ENCODE data around the gene SLC2A11.

SLC2A11 gene

DNA sequence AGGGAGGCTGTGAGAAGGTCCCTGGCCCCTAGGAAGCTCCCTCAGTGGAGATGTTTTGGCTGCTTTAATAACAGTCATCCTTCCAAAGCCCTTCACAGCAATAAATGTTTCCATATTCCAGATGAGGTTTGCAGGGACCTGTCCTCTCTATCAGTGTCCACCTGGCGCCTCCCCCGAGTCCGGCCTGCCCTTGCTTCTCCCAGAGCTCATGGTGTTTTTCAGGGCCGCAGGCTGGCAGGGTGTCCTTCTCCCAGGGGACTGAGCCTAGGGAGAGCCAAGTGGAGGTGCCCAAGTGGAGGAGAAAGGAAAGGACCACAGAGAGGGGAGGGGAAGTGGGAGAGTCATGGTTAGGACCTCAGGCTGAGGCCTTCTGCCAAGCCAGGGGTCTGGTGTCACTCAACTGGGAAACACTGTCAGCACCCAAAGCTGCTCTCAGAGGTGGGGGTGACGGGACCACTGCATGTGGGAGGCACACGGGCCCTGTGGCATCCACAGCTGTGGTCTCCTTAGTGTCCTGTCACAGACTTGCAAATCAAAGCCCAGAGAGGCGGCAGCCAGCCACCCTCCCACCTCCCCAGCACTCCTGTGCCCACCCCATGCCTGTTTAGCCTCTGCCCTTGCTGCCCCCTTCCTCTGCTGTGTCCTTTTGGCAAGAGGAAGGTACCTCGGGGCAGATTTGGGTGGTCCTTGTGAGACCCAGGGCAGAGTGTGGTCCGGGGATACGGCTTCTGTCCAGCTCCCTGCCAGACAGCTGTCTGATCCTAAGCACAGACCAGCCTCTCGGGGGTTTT is 25.3 kb upstream of the SLC2A11 start:
- DNase-seq, result no peak

DNA sequence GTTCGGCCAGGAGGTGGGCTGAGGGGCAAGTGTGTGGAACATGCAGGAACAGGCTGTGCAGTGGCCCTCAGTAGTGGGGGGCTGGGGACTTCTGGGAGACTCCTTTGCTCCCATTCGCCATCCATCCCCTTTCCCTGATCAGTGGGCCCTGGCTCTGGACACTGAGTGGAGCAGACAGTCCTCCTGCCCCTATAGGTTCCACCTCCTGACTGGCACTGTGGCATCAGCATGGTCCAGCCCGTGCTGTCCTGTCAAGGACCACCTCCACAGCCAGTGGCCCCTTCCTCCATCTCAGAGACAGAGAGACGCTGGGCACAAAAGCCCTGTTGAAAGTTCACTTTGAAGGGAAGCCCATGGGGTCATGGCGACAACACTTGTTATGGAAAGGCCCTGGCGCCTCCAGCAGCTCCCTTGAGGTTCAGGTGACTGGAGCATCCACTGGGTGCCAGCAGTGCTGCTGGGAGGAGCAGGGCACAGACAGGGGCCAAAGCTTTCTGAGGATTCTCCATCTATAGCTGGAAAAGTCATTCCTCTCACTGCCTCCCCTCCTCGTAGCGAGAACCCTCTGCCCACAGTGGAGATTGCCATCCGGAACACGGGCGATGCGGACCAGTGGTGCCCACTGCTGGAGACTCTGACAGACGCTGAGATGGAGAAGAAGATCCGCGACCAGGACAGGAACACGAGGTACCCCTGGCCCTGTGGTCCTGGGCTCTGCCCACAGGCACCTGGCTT is 24.5 kb upstream of the SLC2A11 start:
- DNase-seq, result no peak

DNA sequence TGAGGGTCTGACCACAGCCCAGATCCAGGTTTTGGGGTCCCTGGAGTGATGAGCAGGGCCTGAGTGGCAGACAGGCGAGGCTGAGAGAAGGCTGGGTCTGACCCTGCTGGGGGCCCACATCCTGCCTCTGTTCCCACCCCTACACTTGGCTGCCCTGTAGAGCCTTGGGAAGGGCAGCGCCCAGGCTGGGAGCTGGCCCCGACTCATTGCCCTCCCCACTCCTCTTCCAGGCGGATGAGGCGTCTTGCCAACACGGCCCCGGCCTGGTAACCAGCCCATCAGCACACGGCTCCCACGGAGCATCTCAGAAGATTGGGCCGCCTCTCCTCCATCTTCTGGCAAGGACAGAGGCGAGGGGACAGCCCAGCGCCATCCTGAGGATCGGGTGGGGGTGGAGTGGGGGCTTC is 23.8 kb upstream of the SLC2A11 start:
- DNase-seq, result no peak

DNA sequence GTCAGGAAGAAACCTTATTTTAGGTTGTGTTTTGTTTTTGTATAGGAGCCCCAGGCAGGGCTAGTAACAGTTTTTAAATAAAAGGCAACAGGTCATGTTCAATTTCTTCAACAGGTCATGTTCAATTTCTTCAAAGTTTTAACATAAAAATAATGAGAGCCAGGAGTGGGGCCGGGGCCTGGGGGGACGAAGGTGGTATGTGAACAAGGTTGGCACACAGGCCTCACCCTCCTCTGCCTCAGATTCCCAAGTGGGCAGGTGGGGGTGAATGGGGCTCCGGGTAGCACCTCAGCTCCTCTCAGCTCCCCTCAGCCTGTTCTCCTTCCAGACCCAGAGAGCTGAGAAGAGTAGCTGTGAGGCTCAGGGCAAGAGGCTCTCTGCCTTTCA is 23.3 kb upstream of the SLC2A11 start:
- no peak for DNase-seq

DNA sequence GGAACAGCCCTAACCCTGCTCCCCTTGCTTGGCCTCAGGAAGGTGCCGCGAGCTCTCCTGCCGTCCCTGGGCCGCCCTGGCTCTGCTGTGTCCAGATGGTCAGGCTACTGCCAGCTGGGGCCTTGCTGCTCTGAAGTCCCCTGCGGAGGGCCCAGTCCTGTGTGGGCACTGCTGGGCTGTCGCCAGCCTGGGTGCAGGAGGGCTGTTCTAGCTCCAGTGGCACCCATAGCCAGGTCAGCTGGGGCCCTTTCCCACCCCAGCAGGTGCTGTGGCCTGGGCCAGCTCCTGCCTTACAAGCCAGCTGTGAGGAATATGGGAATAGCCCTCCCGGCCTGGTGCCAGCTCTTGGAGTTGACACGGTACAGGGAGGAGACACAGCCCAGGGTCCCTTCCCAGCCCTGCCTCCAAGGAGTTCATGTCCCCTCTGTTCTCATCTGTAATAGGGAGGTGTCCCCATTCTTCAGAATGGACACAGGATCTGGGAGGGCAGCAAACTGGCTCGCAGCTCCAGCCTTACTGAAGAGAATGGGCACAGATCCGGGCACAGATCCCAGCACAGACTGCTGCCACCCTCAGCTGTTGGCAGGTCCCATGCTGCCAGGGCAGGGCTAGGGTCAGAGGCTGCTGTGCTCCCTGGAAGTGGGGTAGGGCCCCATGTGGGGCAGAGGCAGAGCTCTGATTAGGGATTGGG is 22.7 kb upstream of the SLC2A11 start:
- DNase-seq, result no peak

DNA sequence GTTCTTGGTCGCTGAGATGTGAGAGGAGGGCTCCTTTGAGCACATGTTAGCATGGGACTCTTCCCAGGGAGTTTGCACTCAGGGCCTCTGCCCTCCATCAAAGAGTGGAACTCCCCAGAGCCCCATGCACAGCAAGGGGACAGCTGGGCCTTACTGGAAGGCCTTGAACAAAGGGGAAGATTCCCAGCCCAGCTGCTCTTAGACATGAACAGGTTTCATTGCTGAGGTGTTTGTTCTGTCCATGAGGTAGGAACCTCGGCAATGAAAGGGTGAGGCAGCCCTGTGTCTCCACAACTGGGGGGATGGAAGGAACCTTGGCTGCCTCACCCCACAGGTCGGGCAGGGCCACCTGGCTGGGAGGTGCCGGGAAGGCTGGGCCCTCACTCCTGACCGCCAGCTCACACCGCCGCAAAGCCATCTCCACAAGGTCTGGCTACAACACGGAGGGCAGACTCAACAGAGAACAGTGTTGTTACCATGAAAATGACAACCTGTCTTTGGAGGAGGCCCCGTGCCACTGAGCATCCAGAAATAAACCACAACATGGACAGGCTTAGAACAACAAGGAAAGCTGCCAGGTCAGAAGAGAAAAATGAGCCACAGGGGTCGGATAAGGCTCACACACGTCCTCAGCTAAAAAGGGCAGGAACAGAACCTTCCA is 22.1 kb upstream of the SLC2A11 start:
- no peak for DNase-seq

DNA sequence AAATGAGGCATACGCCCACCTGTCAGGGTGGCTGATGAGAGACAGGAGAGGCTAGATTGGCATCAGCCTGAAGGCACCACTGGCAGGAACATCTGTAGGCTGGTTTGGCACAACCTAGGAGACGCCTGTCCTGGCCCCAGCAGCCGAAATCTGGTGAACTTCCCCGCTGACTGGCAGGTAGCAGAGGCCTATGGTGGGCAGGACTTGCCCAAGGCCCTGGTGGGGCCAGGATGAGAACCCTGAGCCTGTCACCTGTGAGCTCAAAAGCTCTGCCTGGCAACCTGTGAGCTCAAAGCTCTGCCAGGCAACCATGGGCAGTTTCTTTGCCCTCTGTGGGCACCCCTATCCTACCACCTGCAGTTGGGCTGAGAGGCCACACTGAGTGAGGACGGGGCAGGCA is 21.4 kb upstream of the SLC2A11 start:
- DNase-seq, result no peak

DNA sequence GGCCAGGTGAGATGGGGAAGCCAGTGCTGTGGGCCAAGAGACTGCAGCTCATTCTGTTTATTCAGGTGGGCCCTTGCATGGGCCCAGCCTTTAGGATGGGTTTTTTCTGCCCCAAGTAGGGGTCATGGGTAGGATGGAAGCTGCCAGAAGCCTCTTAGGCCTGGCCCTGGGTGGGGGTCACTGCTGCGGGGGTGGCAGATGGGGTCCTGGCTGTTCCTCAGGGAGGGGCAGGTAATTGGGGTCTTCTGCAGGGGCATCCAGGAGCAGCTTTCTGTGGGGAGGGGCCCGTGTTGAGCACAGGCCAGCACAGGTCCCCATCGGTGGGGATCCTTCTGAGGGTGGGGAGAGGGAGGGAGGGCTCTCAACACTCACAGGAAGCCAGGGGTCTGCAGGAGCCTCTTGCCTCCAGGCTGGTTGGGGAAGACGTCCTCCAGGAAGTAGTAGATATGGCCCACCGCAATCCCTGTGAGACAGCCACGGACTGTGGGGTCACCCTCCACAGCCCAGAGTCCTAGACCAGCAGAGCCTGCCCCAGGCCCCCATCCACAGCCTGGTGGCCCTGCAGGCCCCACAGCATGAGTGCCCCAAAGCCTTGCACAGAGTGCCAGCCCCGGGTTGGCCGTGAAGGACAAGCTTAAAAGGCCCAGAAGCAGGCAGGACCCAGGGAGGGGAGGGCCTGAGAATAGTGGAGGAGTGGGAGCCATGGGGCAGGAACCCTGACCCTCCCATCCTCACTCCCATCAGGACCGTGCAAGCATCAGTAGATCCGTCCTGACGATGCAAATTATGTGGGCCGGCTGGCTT is 20.8 kb upstream of the SLC2A11 start:
- DNase-seq, result no peak

DNA sequence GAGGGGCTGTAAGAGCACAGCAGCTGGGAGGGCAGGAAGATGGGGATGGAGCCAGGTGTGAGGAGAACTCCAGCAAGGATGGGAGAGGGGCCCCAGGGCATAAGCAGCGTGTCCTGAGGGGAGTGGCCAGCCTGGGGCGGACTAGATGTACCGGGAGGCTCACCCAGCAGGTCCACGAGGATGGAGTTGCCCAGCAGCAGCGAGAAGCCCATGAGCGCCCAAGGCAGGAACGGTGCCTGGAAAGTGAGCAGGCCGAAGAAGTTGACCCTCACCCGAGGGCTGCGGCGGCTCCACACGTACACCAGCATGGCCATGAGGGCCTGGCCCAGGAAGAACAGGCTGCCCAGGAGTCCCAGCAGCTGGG is 20.2 kb upstream of the SLC2A11 start:
- no peak for DNase-seq

DNA sequence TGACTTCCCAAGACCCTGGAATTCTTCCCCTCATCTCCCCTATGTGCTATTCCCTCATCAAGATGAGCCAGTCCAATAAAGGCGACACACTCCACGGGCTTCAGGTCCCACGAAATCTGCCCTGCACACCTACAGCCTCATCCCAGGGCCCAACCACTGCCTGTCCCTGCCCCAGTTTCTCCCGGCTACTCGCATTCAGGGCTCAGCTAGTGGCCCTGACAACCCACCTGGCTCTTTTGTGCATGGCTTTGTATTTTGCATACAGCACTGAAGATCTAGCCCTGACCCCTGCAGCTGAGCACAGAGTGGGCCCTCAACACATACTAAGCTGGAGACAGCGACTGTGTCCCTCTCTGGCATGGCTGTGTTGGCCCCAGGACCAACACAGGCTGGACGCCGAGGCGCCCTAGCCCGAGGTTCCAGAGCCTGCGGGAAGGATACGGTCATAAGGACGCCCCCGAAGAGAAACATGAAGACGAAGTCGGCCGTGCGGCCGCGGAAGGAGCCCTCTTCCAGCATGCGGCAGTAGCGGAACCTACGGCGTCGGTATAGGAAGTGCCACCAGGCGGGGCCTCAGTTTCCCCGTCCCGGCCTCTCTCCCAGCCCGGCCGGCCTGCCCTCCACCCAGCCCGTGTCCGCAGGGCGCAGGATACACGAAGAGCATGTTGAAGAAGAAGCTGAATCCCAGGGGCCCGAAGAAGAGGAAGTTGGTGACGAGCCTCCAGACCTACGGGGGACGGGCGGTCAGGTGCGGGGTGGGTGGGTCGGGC is 19.6 kb upstream of the SLC2A11 start:
- DNase-seq, result no peak

DNA sequence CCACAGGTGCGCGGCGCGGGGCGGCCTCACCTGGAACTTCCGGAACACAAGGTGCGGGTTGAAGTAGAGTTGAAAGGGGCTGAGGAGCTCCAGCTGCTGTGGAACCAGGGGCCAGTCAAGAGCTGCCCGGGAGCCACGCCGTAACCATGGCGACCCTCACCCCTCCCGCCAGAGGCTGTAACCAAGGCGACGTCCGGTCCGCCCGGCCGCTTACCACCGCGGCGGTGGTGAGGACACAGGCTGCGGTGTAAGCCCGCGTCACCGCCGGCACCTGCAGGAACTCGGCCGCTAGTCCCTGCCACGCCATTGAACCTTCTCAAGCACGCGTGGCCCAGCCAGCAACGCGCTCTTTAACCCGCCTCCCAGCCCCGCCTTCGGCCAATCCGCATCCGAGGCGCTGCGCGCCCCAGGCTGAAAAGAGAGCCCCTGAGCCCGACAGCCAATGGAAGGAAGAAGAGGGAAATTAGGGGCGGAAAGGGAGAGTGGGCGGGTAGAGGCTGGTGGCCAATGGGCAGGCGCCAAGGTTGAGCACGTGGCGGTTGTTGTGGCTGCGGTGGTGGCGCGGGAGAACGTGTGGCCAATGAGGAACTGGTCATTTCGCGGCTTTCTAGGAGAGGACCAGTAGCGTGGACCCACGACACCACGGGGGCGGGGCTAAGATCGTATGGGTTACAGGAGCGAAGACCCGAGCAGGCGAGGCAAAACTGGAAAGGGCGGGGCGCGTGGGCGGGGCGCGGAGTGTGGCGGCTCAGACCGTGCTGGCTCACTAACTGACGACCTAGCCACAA is 18.8 kb upstream of the SLC2A11 start, which contains the start of gene DERL3:
DERL3 (minus strand) TSS at position 326 of the 788 bp plus-strand sequence; CDS start at position 307, 19 bp downstream.
- peak; percentile 92 for DNase-seq

DNA sequence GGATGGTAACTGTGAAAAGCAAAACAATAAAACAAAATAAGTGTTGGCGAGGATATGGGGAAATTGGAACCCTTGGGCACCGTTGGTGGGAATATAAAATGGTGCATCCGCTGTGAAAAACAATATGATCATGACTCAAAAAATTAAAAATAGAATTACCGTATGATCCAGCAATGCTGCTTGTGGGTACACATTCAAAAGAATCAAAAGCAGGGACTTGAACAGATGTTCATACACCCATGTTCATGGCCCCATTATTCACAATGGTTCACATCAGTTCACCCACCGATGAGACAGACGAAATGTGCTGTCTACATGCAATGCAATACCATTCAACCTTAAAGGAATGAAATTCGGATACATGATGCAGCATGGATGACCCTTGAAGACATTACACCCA is 17.6 kb upstream of the SLC2A11 start:
- DNase-seq, result no peak

DNA sequence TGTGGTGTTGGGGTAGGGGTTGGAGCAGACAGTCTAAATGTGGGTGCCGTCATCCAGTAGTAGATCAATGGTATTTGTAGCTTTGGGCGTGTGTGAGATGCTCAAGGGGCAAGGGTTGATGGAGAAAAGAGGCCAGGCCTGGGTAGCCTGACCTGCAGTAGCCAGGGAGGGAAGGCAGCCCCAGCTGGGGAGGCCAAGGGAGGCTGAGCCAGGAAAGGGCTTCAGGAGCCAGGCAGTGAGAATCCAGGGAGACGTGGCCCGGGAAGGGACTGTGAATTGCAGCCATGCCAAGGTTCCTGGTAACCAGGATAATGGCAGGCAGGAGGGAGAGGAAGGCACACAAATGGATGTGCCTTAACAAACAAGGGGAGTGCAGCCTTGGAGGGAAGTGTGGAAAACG is 16.4 kb upstream of the SLC2A11 start:
- DNase-seq, result no peak

DNA sequence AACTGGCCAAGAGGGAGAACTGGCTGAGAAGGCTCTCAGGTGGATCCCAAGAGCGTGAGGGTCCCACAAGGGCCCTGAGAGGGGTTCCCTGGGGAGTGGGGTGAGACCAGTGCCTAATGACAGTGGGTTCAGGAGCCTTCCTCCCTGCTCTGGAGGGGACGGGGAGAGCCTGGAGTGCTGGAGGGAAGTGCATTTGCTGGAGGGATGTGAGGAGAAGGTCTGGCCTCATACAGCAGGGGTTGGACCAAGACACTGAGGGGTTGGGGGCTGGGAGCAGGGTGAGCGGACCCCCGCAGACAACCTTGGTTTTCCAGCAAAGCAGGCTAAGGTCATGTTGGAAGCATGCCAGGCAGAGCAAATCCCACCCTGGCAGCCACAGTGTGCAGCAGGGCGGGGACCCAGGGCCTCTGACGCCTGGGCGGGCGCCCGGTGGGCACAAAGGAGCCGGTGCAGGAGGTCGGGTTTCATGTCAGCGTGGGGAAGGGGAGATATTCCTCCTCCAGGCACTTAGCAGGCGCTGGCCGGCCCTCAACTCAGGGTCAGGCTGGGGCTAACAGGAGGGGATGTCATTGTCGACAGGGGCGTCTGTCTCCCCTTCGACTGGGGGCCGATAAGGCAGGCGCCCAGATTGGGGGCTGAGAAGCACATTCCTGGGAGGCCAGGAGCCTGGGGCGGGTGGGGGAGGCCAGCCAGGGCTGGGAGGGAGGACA is 15.8 kb upstream of the SLC2A11 start:
- DNase-seq, result no peak

DNA sequence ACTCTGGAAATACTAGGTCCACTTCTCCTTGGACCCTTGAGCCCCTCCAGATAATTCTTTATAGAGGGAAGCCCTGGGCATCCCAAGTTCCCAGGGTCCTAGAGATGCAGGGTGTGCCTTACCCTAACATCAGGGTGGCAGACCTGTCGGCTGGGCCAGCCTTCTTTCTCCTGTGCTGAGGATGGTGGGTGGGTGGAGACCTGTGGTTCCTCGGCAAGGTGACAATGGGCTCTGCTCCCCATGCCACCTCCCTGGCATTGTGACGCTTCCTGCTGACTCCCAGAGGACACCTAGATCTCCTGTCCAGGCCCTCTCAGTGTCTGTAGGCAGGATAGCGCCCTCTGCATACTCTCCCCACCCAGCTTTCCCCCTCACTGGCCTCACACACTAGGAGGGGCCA is 15.1 kb upstream of the SLC2A11 start:
- DNase-seq, result no peak

DNA sequence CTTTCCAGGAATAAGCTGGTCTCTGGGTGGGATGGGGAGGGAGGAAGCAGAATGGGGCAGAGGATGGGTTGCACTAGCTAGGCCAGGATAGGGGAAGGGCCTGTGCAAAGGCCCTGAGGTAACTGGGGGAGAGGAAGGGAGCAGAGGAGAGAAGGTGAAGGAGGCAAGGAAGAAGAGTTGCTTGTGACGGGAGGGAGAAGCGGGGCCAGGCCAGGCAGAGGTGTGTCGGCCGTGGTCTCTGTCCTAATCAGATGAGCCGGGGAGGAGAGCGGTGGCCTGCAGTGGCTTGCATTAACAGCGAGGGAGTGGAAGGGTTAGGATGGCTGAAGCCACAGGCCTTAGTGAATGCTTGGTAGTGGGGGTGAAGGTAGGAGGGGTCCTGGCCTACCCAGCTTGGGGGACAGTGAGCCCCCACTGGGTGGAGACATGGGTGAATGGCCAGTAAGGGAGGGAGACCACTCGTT is 12.9 kb upstream of the SLC2A11 start:
- no peak for DNase-seq

DNA sequence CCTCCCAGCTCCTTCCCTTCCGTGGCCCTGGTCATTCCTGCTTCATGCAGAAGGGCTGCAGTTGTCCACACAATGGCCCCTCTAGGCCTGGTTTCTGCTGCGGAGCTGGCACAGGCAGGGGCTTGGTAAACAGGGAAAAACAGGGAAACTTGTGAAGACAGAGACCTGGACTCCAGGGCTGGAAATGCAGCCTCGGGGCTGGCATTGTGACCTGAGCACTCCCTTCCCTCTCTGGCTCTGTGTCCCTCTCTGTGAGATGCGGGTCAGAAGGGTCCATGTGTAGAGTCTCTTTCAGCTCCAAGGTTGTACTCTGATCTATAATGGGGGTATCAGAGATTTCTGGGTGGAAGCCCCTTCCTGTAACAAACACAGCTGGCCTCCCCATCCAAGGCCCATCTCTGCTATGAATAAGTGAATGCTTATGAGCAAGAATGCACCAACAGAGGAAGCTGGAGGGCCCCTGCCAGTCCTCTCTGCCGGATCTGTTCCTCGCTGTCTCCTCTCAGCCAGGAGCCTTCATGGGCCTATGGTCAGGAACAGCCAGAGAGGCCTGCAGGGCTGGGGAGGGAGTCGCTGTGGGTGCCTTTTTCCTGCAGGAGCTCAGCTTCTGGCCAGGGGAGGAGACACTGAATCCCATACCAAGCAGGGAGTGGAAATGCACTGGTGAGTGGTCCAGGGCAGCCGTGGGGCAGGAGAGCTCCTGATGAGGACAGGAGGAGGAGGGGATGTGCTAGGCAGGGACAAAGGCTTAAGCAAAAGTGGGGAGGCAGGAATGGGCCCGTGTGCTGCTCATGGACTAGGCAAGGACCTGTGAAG is 12.2 kb upstream of the SLC2A11 start:
- no peak for DNase-seq

DNA sequence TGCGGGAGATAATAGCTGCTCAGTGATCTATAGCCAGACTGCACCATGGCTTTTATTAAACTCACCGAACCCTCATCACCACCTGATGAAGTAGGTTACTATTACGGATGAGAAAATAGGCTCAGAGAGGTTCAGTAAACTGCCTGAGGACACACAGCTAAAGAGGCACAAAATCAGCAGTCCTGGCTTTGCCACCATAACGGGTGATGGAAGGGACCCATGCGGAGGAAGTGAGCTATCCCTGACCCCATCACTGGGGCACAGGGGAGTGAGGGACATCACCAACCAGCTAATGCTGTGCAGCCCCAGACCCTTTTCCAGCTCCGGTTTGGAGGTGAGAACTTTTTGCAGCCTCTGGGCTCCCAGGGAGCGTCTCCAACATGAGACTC is 11.6 kb upstream of the SLC2A11 start:
- DNase-seq, result no peak

DNA sequence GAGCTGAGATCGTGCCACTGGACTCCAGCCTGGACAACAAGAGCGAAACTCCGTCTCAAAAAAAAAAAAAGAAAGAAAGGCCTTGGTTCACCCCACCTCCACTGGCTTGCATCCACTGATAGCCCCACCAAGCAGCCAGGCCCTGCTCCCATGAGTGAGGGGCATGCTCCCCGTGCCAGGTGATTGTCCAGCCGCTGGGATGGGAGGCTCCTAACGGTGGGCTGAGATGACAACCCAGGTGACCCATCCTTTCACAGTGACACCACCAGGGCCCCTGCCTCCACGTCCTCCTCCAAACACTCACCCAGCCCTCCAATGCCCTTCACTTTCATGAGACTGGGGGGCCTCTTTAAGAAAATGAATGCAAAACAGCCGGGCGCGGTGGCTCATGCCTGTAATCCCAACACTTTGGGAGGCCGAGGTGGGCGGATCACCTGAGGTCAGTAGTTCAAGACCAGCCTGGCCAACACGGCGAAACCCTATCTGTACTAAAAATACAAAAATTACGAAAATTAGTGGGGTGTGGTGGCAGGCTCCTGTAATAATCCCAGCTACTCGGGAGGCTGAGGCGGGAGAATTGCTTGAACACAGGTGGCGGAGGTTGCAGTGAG is 10.3 kb upstream of the SLC2A11 start:
- DNase-seq, result no peak

Measured in stimulated activated CD4-positive, alpha-beta T cell treated with anti-CD3 and anti-CD28 coated beads, Interleukin-4, amount 100 ng/mL, for 1 hour (primary cell).